Activated naive CD4-positive, alpha-beta T cell treated with anti-CD3 and anti-CD28 coated beads, Interleukin-2, amount 10 ng/mL, durations not matched to agents 7 days and 5 days (primary cell): ENCODE measurements around the gene GFI1B.
"Not testable (repeated sequence)": the region's sequence is repeated elsewhere in the genome, so short reads cannot be mapped to it uniquely, and the experiment has no call there.

Experiments used
- CTCF ChIA-PET: fragments of 350-600 bp; sonication (Branson Sonifier 250); formaldehyde crosslinking; loops from one replicate; lab custom pipeline; 2021; ENCODE audit warnings: antibody characterized with exemption; lab: Charles Lee
- DNase-seq: peaks from one replicate; pipeline ENCODE4 v3.0.0-alpha.2; 2020
- H3K27ac Mint-ChIP-seq: one replicate; pipeline ENCODE4 v1.8.0; 2021; ENCODE audit warnings: mild to moderate bottlenecking, moderate library complexity, mixed read lengths
- H3K27me3 Mint-ChIP-seq: one replicate; pipeline ENCODE4 v1.8.0; 2021; ENCODE audit warnings: mild to moderate bottlenecking, mixed read lengths
- H3K36me3 Mint-ChIP-seq: one replicate; pipeline ENCODE4 v1.8.0; 2021; ENCODE audit warnings: mixed read lengths
- H3K4me1 Mint-ChIP-seq: one replicate; pipeline ENCODE4 v1.8.0; 2021; ENCODE audit warnings: mixed read lengths
- H3K4me3 Mint-ChIP-seq: one replicate; pipeline ENCODE4 v1.8.0; 2021; ENCODE audit warnings: mild to moderate bottlenecking, moderate library complexity, mixed read lengths
- H3K9me3 Mint-ChIP-seq: one replicate; pipeline ENCODE4 v1.8.0; 2021; ENCODE audit warnings: mixed read lengths

Gene GFI1B

GRCh38 chr9:132947756-132948155, 30.7 kb upstream of the GFI1B start:
- Mint-ChIP-seq H3K4me1 (peaks cover 28% of the 10 kb centered on the region), H3K9me3 (no peaks in the 10 kb centered on the region), H3K4me3 (no peak overlapping the region), H3K27me3 (peaks cover 22% of the 10 kb centered on the region), H3K27ac (no peak overlapping the region), H3K36me3 (no peaks in the 10 kb centered on the region)
- DNase-seq, result no peak
- CTCF ChIA-PET, result interaction anchor here (0.6 to 1.5 kb wide), 2 partner anchors 74 to 87 kb away, joined by 4 to 5 read pairs; no protein-coding TSS in a partner anchor

DNA sequence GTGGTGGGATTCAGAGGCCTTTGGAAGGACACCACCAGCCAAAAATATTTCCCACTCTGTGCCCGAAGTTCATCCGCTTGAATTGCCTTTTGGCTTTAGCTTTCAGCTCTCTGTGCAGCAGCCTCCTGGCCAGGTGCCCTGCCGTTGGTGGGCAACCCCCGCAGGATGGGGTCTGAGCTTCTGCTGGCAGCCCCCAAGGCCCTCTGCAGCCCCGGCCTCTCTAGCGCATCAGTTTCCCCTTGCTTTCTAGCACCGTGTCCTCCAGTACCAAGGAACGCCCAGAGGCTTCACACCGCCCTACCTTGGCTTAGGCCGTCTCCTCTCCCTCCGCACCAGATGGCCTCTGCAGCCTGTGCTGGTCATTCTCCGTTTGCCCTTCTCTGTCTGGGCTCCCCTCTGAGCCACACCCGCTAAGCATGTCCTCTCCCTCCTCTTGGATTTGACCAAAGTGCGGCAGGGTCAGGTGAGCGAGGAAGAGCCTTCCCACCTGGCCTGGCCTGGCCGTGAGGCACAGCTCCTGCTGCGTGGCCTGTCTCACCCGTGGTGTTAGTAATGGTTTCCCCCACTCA, 29.9 kb upstream of the GFI1B start:
- CTCF ChIA-PET, result no interaction called here
- peaks cover 22% of the 10 kb centered on the region for H3K27me3 Mint-ChIP-seq
- H3K9me3 Mint-ChIP-seq, result no peaks in the 10 kb centered on the region
- H3K4me1 Mint-ChIP-seq, result peaks cover 21% of the 10 kb centered on the region
- no peak overlapping the region for H3K27ac Mint-ChIP-seq
- no peak overlapping the region for H3K4me3 Mint-ChIP-seq
- DNase-seq, result no peak
- no peaks in the 10 kb centered on the region for H3K36me3 Mint-ChIP-seq

- peaks cover 18% of the 10 kb centered on the region for H3K27me3 Mint-ChIP-seq
- CTCF ChIA-PET, result no interaction called here
- H3K27ac Mint-ChIP-seq, result no peak overlapping the region
Observed at GRCh38 chr9:132949709-132950108, 28.8 kb upstream of the GFI1B start.

DNA sequence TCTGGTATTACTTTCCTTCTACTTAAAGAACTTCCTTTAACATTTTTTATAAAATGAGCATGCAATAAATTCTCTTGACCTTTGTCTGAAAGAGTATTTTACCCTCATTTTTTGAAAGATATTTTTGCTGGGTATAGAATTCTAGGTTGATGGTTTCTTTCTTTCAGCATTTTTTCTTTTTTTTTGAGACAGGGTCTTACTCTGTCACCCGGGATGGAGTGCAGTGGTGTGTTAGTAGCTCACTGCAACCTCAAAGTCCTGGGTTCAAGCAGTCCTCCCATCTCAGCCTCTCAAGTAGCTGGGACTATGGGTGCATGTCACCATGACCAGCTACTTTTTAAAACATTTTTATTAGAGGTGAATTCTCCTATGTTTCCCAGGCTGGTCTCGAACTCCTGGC, 23.4 kb upstream of the GFI1B start:
- Mint-ChIP-seq H3K9me3 (peaks cover 10% of the 10 kb centered on the region), H3K36me3 (no peaks in the 10 kb centered on the region), H3K4me1 (no peaks in the 10 kb centered on the region), H3K27ac (no peak overlapping the region), H3K4me3 (no peak overlapping the region), H3K27me3 (peaks cover 6% of the 10 kb centered on the region)
- no peak for DNase-seq
- CTCF ChIA-PET, result no interaction called here

More at GRCh38 chr9:132949709-132950108, 28.8 kb upstream of the GFI1B start:
- peaks cover 11% of the 10 kb centered on the region for H3K4me1 Mint-ChIP-seq
- no peaks in the 10 kb centered on the region for H3K9me3 Mint-ChIP-seq
- H3K4me3 Mint-ChIP-seq, result no peak overlapping the region
- no peak for DNase-seq
- H3K36me3 Mint-ChIP-seq, result no peaks in the 10 kb centered on the region

DNA sequence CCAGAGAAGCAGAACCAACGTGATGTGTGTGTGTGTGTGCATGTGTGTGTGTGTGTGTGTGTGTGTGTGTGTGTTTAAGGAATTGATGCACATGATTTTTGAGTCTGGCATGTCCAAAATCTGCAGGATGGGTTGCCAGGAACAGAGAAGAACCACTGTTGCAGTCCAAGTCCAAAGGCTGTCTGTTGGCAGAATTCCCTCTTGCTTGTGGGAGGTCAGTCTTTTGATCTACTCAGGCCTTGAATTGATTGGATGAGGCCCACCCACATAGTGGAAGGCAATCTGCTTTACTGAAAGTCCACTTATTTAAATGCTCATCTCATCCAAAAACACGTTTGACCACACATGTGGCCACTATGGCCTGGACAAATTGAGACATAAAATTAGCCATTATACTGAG, 22.7 kb upstream of the GFI1B start:
- H3K9me3 Mint-ChIP-seq, result peaks cover 10% of the 10 kb centered on the region

GRCh38 chr9:132957805-132958204, 20.7 kb upstream of the GFI1B start:
- Mint-ChIP-seq H3K27ac (no peak overlapping the region), H3K4me1 (no peaks in the 10 kb centered on the region), H3K9me3 (peaks cover 10% of the 10 kb centered on the region), H3K36me3 (no peaks in the 10 kb centered on the region), H3K27me3 (no peaks in the 10 kb centered on the region), H3K4me3 (no peak overlapping the region)
- CTCF ChIA-PET, result no interaction called here
- DNase-seq, result no peak

More for the DNA sequence above, 22.7 kb upstream of the GFI1B start:
- Mint-ChIP-seq H3K4me1 (no peaks in the 10 kb centered on the region), H3K4me3 (no peak overlapping the region), H3K27me3 (peaks cover 6% of the 10 kb centered on the region), H3K36me3 (no peaks in the 10 kb centered on the region), H3K27ac (no peak overlapping the region)
- CTCF ChIA-PET, result interaction anchor here (0.7 kb wide), 1 partner anchor 447 kb away, joined by 3 read pairs; no protein-coding TSS in a partner anchor
- DNase-seq, result no peak

- H3K4me1 Mint-ChIP-seq, result no peaks in the 10 kb centered on the region
- no peak for DNase-seq
- CTCF ChIA-PET, result interaction anchor here (1.0 to 1.7 kb wide), 3 partner anchors 11 to 63 kb away, joined by 3 to 4 read pairs (median 3); no protein-coding TSS in a partner anchor
- no peak overlapping the region for H3K4me3 Mint-ChIP-seq
- peaks cover 8% of the 10 kb centered on the region for H3K9me3 Mint-ChIP-seq
- H3K27ac Mint-ChIP-seq, result no peak overlapping the region
- no peaks in the 10 kb centered on the region for H3K36me3 Mint-ChIP-seq
- H3K27me3 Mint-ChIP-seq, result peaks cover 4% of the 10 kb centered on the region
Observed at GRCh38 chr9:132961002-132961401, 17.5 kb upstream of the GFI1B start.

GRCh38 chr9:132965478-132965877, 13.0 kb upstream of the GFI1B start:
- Mint-ChIP-seq H3K36me3 (no peaks in the 10 kb centered on the region), H3K4me1 (no peaks in the 10 kb centered on the region), H3K27me3 (peaks cover 19% of the 10 kb centered on the region), H3K27ac (no peak overlapping the region), H3K9me3 (no peaks in the 10 kb centered on the region), H3K4me3 (no peak overlapping the region)
- no peak for DNase-seq
- CTCF ChIA-PET, result no interaction called here

GRCh38 chr9:132967908-132968307, 10.6 kb upstream of the GFI1B start:
- H3K4me1 Mint-ChIP-seq, H3K27ac Mint-ChIP-seq, H3K9me3 Mint-ChIP-seq, DNase-seq, H3K4me3 Mint-ChIP-seq, CTCF ChIA-PET, H3K36me3 Mint-ChIP-seq: not testable (repeated sequence)
- peaks cover 31% of the 10 kb centered on the region for H3K27me3 Mint-ChIP-seq

GRCh38 chr9:132969783-132970182, 8.7 kb upstream of the GFI1B start:
- H3K36me3 Mint-ChIP-seq, result no peaks in the 10 kb centered on the region
- H3K4me3 Mint-ChIP-seq, result no peak overlapping the region
- H3K4me1 Mint-ChIP-seq, result no peaks in the 10 kb centered on the region
- CTCF ChIA-PET, result interaction anchor here (0.6 kb wide), 1 partner anchor 130 kb away, joined by 3 read pairs; no protein-coding TSS in a partner anchor
- H3K27me3 Mint-ChIP-seq, result peaks cover 46% of the 10 kb centered on the region
- no peak overlapping the region for H3K27ac Mint-ChIP-seq
- DNase-seq, result no peak
- no peaks in the 10 kb centered on the region for H3K9me3 Mint-ChIP-seq

DNA sequence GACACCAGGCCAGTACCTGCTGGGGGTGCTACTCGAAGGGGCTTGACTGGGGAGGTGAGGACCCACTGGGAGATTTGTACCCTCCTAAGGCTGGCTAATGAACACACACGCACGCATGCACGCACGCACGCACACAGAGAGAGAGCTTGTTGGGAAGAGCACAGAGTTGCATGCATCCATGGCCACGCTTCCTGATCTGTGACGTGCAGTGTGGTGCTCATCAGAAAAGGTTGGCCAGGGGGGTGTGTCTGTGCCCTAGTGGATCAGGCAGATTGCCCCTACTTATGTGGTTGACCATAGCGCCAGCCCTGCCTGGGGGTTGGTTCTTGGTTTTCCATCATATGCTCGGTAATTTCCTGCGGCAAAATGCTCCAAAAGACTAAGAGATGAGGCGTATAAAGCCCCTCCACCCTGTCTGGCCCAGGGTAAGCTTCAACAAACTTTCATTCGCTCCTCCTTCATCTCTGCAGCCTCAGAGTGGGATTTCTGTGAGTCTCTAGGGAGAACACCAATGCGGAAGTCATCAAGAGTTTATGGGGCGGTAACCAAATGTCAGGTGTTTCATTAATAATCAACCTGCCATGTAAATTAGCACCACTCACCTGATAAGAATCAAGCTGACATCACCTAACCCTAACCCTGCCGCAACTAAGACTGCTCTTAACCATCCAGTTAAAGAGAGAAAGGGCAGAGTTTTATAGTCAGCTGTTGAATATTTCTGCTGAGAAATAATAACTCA, 8.0 kb upstream of the GFI1B start:
- no peak overlapping the region for H3K27ac Mint-ChIP-seq
- no peaks in the 10 kb centered on the region for H3K9me3 Mint-ChIP-seq
- no peak for DNase-seq
- H3K36me3 Mint-ChIP-seq, result no peaks in the 10 kb centered on the region
- no peaks in the 10 kb centered on the region for H3K4me1 Mint-ChIP-seq
- H3K27me3 Mint-ChIP-seq, result peaks cover 51% of the 10 kb centered on the region
- H3K4me3 Mint-ChIP-seq, result no peak overlapping the region
- CTCF ChIA-PET, result interaction anchor here (0.6 to 1.3 kb wide), 2 partner anchors 121 to 131 kb away, joined by 3 read pairs; no protein-coding TSS in a partner anchor

- DNase-seq, result no peak
- H3K4me1 Mint-ChIP-seq, result no peaks in the 10 kb centered on the region
- CTCF ChIA-PET, result interaction anchor here (0.6 kb wide), 1 partner anchor 161 kb away, joined by 4 read pairs; no protein-coding TSS in a partner anchor
Observed at GRCh38 chr9:132973166-132973565, 5.3 kb upstream of the GFI1B start.

GRCh38 chr9:132973713-132974112, 4.8 kb upstream of the GFI1B start:
- Mint-ChIP-seq H3K27me3 (peaks cover 67% of the 10 kb centered on the region), H3K4me1 (no peaks in the 10 kb centered on the region), H3K27ac (no peak overlapping the region), H3K36me3 (no peaks in the 10 kb centered on the region), H3K9me3 (no peaks in the 10 kb centered on the region), H3K4me3 (no peak overlapping the region)
- CTCF ChIA-PET, result interaction anchor here (0.6 to 1.1 kb wide), 2 partner anchors 161 to 165 kb away, joined by 3 to 4 read pairs; no protein-coding TSS in a partner anchor
- DNase-seq, result peak; percentile 31

More at GRCh38 chr9:132973166-132973565, 5.3 kb upstream of the GFI1B start:
- Mint-ChIP-seq H3K27ac (no peak overlapping the region), H3K27me3 (peaks cover 61% of the 10 kb centered on the region), H3K4me3 (no peak overlapping the region), H3K36me3 (no peaks in the 10 kb centered on the region), H3K9me3 (no peaks in the 10 kb centered on the region)

- CTCF ChIA-PET, result interaction anchor here (0.7 to 1.2 kb wide), 3 partner anchors 27 to 322 kb away, joined by 3 read pairs; no protein-coding TSS in a partner anchor
- no peaks in the 10 kb centered on the region for H3K9me3 Mint-ChIP-seq
- H3K27me3 Mint-ChIP-seq, result peaks cover 80% of the 10 kb centered on the region
- H3K36me3 Mint-ChIP-seq, result peaks cover 1% of the 10 kb centered on the region
- no peaks in the 10 kb centered on the region for H3K4me1 Mint-ChIP-seq
- no peak overlapping the region for H3K27ac Mint-ChIP-seq
- no peak overlapping the region for H3K4me3 Mint-ChIP-seq
- DNase-seq, result no peak
Observed at GRCh38 chr9:132975961-132976360, 2.5 kb upstream of the GFI1B start.
